Esophagus squamous epithelium (tissue), 5 donors: Measurements from ENCODE around the gene KIAA0753. TPM values are rescaled to one million over a fixed set of nuclear protein-coding genes. Genes with fewer than 3 reads are reported as not detected.

Experiments used
- DNase-seq: peaks from one replicate; lab custom pipeline; 2025; lab: John Stamatoyannopoulos, UW
- H3K27ac ChIP-seq, 4 donors: fragments of 200-600 bp; sonication (generic); one replicate each; pipeline ENCODE4 v1.5.1; 2016 to 2019; ENCODE audit warnings: mild to moderate bottlenecking in 1 of 4
- H3K27me3 ChIP-seq, 4 donors: fragments of 200-600 bp; sonication (generic); 1 replicate in 3 of 4; 2 replicates in 1 of 4; pipeline versions ENCODE4 v1.5.1 to v1.6.0; 2017 to 2021; ENCODE audit warnings: antibody characterized with exemption in 1 of 4
- H3K36me3 ChIP-seq, 3 donors: fragments of 200-600 bp; sonication (generic); one replicate each; pipeline ENCODE4 v1.5.1; 2016 to 2019
- H3K4me1 ChIP-seq, 3 donors: fragments of 200-600 bp; sonication (generic); one replicate each; pipeline ENCODE4 v1.5.1; 2017 to 2019
- H3K4me3 ChIP-seq, 4 donors: fragments of 200-600 bp; sonication (generic); 1 replicate in 3 of 4; 2 replicates in 1 of 4; pipeline ENCODE4 v1.5.1; 2016 to 2019; ENCODE audit warnings: mild to moderate bottlenecking in 2 of 4, moderate library complexity in 1 of 4
- H3K9me3 ChIP-seq, 3 donors: fragments of 200-600 bp; sonication (generic); one replicate each; pipeline ENCODE4 v1.5.1; 2016 to 2019
- POLR2A ChIP-seq, 4 donors: fragments of 450-650 bp; IDR thresholded peaks; one replicate each; pipeline ENCODE4 v1.6.1; 2017; ENCODE audit warnings: antibody characterized with exemption in 4 of 4, mild to moderate bottlenecking in 4 of 4, moderate library complexity in 3 of 4
- WGBS, 2 donors: methylation state at CpG; one replicate each; pipeline ENCODE4 v1.1.5; 2018; 5-methylcytosine and 5-hydroxymethylcytosine counted together
- intact Hi-C: fragments of 100-400 bp; cut with DNase I; formaldehyde crosslinking; loops from one replicate; pipeline ENCODE4 v1.15.0; 2022
- total RNA-seq, 4 donors: library from RNA; depleted of rRNA; stranded (reverse); fragments of >200 nt; gene quantifications; one replicate each; pipeline ENCODE4 v1.1.0, GENCODE V29; 2016
- TF ChIP-seq, protein P1 (sequence below), 6 experiments: fragments of 450-650 bp in 4 of 6; fragments of 200-600 bp in 2 of 6; sonication (generic) in 2 of 6; IDR thresholded peaks; one replicate each; pipeline ENCODE4 v1.5.1; 2016 to 2019; ENCODE audit warnings: antibody characterized with exemption in 6 of 6, mild to moderate bottlenecking in 4 of 6, moderate library complexity in 4 of 6
- donor health status: DM: yes; HTN: yes; CAD: no.

Gene KIAA0753
- total RNA-seq, 4 donors from 2014 or later: 8.1 to 17.4 (median 11.4) TPM

DNA sequence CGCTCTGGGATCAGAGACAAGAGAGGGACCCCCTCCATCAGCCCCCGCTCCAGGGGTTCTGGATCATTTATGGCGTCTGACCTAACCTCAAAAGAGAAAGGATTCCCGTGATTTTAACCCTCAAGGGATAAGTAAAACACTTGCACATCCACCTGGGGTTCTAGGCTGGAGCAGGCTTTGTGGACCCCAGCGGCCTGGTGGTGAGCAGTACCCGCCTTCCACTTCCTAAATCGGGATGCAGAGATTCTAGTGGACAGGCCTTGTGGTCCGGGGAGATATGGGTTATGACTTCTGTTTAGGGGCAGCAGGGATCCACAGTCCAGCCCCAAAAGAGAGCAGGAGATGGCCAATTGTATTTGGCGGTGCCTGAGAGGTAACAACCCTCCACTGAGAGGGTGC lies 83.5 kb downstream of the KIAA0753 start:
- H3K4me1 ChIP-seq: peaks cover 33 to 71% (median 34%) of the 10 kb centered on the region in 3 donors
- TF ChIP-seq, protein P1, sequence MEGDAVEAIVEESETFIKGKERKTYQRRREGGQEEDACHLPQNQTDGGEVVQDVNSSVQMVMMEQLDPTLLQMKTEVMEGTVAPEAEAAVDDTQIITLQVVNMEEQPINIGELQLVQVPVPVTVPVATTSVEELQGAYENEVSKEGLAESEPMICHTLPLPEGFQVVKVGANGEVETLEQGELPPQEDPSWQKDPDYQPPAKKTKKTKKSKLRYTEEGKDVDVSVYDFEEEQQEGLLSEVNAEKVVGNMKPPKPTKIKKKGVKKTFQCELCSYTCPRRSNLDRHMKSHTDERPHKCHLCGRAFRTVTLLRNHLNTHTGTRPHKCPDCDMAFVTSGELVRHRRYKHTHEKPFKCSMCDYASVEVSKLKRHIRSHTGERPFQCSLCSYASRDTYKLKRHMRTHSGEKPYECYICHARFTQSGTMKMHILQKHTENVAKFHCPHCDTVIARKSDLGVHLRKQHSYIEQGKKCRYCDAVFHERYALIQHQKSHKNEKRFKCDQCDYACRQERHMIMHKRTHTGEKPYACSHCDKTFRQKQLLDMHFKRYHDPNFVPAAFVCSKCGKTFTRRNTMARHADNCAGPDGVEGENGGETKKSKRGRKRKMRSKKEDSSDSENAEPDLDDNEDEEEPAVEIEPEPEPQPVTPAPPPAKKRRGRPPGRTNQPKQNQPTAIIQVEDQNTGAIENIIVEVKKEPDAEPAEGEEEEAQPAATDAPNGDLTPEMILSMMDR (IDR thresholded peaks at IDR 0.05): no peak
- TF ChIP-seq POLR2A (IDR thresholded peaks at IDR 0.05): no peak
- intact Hi-C loops: loop anchor here (10.0 kb wide), 1 partner anchor 88 kb away; the partner anchor contains the start of genes KIAA0753 and TXNDC17
- H3K27ac ChIP-seq: peak overlapping the region; percentile 68 to 97 (median 92)
- H3K4me3 ChIP-seq: peak overlapping the region; percentile 60 to 90 (median 86)
- DNase-seq: no peak
- H3K36me3 ChIP-seq: no peaks in the 10 kb centered on the region
- WGBS, 2 donors: 27 to 56% methylated on average over 7 to 9 of the region's 9 CpGs
- no peaks in the 10 kb centered on the region for H3K9me3 ChIP-seq
- H3K27me3 ChIP-seq: peaks cover 0 to 28% (median 0%) of the 10 kb centered on the region in 4 donors

DNA sequence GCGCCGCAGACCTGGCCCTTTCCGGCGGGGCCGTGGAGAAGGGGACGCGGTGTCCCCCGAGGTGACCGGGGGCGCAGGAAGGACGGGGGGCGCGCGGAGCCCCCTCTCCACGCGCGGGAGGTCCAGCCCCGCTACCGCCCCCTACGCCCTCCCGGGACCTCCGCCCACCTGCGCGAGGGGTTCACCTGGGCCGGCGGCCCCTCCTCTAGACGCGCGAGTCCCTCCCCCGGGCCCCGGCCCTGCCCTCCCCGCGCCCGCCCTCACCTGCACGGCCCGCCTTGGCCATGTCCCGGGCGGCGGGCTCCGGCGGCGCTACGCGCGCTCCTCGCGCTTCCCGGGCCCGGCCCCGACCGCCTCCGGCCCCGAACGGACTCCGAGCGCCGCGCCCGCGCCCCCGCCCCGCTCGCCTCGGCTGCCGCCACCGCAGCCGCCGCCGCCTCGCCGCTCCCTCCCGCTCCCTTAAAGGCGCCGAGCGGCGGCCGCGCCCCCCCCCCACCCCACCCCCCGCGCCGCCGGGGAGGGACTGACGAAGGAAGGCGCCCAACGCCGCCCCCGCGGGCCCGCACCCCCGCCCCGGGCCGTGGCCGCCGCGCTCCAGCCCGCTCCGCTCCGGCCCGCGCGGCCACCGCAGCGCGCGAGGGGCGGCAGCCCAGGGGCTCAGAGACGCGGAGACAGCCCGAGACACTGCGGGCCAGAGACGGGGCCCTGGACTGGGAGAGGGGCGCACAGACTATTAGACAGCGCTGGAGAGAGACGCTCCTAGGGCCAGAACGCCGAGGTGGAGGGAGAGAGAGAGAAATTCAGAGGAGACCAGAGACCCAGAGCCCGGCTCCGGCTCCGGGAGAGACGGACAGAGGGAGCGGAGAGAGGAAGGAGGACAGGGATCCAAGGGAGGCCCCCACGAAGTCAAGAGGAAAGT lies 84.1 kb downstream of the KIAA0753 start, which contains the start of gene PITPNM3:
PITPNM3 (minus strand) TSS at position 435 of the 919 bp plus-strand sequence; CDS start at position 286, 149 bp downstream.
- Histone ChIP-seq H3K4me3 (peak within 1 kb of the TSS; percentile 60 to 90 (median 86)), H3K4me1 (peaks cover 34 to 77% (median 38%) of the 10 kb centered on the region in 3 donors), H3K27ac (peak within 1 kb of the TSS; percentile 87 to 97 (median 94)), H3K27me3 (peaks cover 0 to 28% (median 0%) of the 10 kb centered on the region in 4 donors), H3K9me3 (no peaks in the 10 kb centered on the region), H3K36me3 (no peaks in the 10 kb centered on the region)
- 0 to 10% methylated on average over 9 to 14 of the region's 122 CpGs for WGBS, 2 donors
- TF ChIP-seq, protein P1 (IDR thresholded peaks at IDR 0.05): no peak
- peak in 1 of 4 donors; percentile 31 for TF ChIP-seq POLR2A (IDR thresholded peaks at IDR 0.05)
- intact Hi-C loops: loop anchor here (10.0 kb wide), 1 partner anchor 88 kb away; the partner anchor contains the start of genes KIAA0753 and TXNDC17
- DNase-seq: no peak

DNA sequence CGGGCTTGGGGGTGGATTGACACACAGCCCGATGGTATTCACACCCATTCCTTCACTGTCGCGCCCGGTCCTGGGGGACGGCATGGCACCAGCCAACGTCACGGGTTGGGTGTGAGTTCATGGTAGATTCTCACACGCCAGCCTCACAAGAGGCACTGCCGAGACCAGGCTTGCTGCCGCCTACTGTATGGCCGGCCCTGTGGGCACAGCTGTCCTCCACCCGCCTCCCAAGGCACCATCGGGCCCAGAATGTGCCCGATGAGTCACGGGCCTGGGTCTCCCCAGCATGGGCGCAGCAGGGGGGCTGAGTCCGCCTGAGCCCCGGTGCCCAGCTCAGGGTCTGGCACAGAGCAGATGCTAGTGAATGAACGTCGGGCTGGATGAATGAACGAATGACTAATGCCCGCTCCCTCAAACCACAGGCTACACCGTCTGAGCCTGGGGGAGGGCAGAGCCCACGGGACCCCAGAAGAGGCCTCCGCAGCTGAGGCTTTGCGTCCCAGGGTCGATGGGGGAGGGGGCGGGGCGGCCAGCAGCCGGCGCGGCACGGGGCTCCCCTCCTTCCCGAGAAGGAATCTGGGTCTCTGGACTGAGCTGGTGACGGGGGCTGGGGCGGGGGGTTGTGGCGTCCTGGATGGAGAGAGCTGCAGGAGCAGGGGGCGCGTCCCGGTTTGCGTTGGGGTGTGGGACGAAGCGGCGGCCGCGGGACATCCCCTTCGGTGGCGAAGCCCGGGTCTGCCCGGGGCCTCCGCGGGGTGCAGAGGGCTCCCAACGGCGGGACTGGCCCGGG lies 85.0 kb downstream of the KIAA0753 start:
- peaks cover 0 to 28% (median 0%) of the 10 kb centered on the region in 4 donors for H3K27me3 ChIP-seq
- DNase-seq: no peak
- H3K4me3 ChIP-seq: peak overlapping the region; percentile 60 to 90 (median 86)
- H3K27ac ChIP-seq: peak overlapping the region; percentile 87 to 97 (median 94)
- H3K9me3 ChIP-seq: no peaks in the 10 kb centered on the region
- TF ChIP-seq, protein P1 (IDR thresholded peaks at IDR 0.05): no peak
- peak in 2 of 4 donors; percentile 24 to 26 for TF ChIP-seq POLR2A (IDR thresholded peaks at IDR 0.05)
- H3K36me3 ChIP-seq: no peaks in the 10 kb centered on the region
- H3K4me1 ChIP-seq: peaks cover 37 to 86% (median 46%) of the 10 kb centered on the region in 3 donors
- WGBS, 2 donors: no CpG with 5 or more reads among the region's 56 CpGs
- intact Hi-C loops: loop anchor here (10.0 kb wide), 1 partner anchor 89 kb away; the partner anchor contains the start of genes KIAA0753 and TXNDC17

DNA sequence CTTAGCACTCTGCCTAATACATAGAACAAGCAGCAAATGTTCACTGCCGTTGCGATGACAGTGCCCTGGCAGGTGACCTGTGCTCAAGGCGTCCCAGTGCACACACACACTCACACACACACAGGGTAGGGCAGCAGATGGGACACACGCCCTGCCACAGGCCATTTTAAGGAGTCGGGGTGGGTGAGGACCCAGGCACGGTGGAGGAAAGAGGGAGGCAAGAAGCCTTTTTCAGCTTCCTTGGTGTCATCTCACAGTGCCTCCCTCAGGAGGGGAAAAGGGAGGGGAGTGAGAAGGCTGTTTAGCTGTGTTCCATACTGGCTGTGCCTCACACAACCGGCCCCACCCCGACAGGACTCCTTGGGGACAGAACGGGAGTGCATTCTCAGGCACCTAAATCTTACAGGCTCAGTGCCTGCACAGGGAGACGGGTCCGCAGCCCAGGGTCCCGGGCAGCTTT lies 85.6 kb downstream of the KIAA0753 start:
- Histone ChIP-seq H3K27me3 (peaks cover 0 to 28% (median 0%) of the 10 kb centered on the region in 4 donors), H3K4me3 (peak overlapping the region; percentile 60 to 90 (median 86)), H3K9me3 (no peaks in the 10 kb centered on the region), H3K4me1 (peaks cover 42 to 92% (median 50%) of the 10 kb centered on the region in 3 donors), H3K27ac (peak overlapping the region; percentile 87 to 97 (median 94)), H3K36me3 (no peaks in the 10 kb centered on the region)
- TF ChIP-seq, protein P1 (IDR thresholded peaks at IDR 0.05): no peak
- no peak for TF ChIP-seq POLR2A (IDR thresholded peaks at IDR 0.05)
- 13 to 26% methylated on average over 4 to 6 of the region's 12 CpGs for WGBS, 2 donors
- intact Hi-C loops: loop anchor here (10.0 kb wide), 1 partner anchor 90 kb away; the partner anchor contains the start of genes KIAA0753 and TXNDC17
- no peak for DNase-seq
